GM12872 (cell line): ENCODE measurements around the gene PRKCE.

ENCODE experiments used
- CTCF ChIP-seq: IDR thresholded peaks from 3 replicates; pipeline ENCODE4 v1.5.1; 2011; ENCODE audit warnings: low read depth, mild to moderate bottlenecking, low read length, moderate library complexity; ENCODE audit not compliant: insufficient read depth

Gene PRKCE

GRCh38 chr2:45812011-45812500 lies 160.6 kb downstream of the PRKCE start:
- no peak for TF ChIP-seq CTCF

DNA sequence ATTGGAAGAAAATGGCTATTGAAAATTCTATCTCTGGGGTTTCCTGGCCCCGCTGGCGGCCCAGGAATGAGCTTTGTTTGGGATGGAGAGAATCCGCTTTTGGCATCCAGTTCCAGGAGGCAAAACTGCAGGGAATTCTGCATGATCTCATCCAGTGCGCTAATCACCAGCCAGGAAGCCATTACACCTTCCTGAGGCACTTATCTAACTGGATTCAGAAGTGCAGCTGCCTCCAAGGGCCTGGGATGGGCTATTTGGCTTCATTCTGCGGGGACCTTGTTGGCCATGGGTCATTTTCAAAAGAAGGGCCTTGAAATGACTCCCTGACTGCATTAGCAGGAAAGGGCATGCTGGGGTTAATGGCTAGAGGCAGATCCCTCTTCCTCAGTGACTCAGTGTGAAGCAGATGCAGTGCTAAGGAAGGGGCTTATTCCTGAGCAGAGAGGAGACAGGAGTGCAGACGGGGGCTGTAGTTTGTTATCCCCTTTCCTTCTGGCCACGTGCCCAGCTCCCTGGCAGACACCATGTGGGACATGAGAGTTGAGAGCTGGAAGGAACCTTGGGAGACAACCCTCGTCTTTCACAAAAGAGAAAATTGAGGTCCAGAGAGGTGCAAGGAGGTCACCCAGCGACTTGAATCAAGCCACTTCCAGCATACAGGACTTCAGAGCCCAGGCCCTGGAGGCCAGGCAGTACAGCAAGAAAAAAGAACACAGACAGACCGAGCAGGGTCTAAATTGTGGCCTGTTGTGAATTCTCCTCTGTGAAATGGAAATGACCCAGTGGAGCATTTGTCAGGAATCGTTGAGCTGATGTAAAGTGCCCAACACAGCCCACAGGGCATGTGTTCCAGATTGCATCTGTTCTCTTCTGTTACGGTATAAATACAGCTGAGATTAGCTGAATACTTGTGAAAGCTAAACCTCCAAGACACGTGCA lies 161.8 kb downstream of the PRKCE start:
- no peak for TF ChIP-seq CTCF

- no peak for TF ChIP-seq CTCF
These were observed 163.0 kb downstream of the PRKCE start for GRCh38 chr2:45814488-45814887.

GRCh38 chr2:45814951-45815621 lies 163.6 kb downstream of the PRKCE start:
- no peak for TF ChIP-seq CTCF

- no peak for TF ChIP-seq CTCF
These were observed 164.8 kb downstream of the PRKCE start for GRCh38 chr2:45816272-45816671.

- no peak for TF ChIP-seq CTCF
These were observed 167.1 kb downstream of the PRKCE start for GRCh38 chr2:45818591-45818990.

GRCh38 chr2:45820048-45820447 lies 168.6 kb downstream of the PRKCE start:
- TF ChIP-seq CTCF, result no peak
